GM21367 (cell line): ENCODE measurements around the gene MYH6.
"Not testable (repeated sequence)": the region's sequence is repeated elsewhere in the genome, so short reads cannot be mapped to it uniquely, and the experiment has no call there.

ENCODE experiments used
- ATAC-seq: cut with Tn5 transposase; IDR thresholded peaks from one replicate; pipeline ENCODE4 v1.9.1; 2021; ENCODE audit not compliant: unreplicated experiment

MYH6 gene

GRCh38 chr14:23399591-23399990 is 8.5 kb downstream of the MYH6 start:
- ATAC-seq: no peak

- ATAC-seq: no peak
Measured at GRCh38 chr14:23399136-23399535, 8.9 kb downstream of the MYH6 start.

GRCh38 chr14:23398348-23398747 is 9.7 kb downstream of the MYH6 start:
- ATAC-seq: no peak

- no peak for ATAC-seq
Measured at GRCh38 chr14:23396781-23397407, 11.2 kb downstream of the MYH6 start.

GRCh38 chr14:23396126-23396525 is 11.9 kb downstream of the MYH6 start:
- ATAC-seq: no peak

GRCh38 chr14:23392613-23393012 is 15.5 kb downstream of the MYH6 start:
- no peak for ATAC-seq

- not testable (repeated sequence) for ATAC-seq
Measured at GRCh38 chr14:23389871-23390270, 18.2 kb downstream of the MYH6 start.

- no peak for ATAC-seq
Measured at GRCh38 chr14:23389396-23389795, 18.7 kb downstream of the MYH6 start.

- no peak for ATAC-seq
Measured at GRCh38 chr14:23388996-23389395, 19.1 kb downstream of the MYH6 start.

- no peak for ATAC-seq
Measured at GRCh38 chr14:23387916-23388882, 19.9 kb downstream of the MYH6 start.

GRCh38 chr14:23386999-23387398 is 21.1 kb downstream of the MYH6 start:
- no peak for ATAC-seq

GRCh38 chr14:23386266-23386657 is 21.8 kb downstream of the MYH6 start:
- not testable (repeated sequence) for ATAC-seq

- ATAC-seq: no peak
Measured at GRCh38 chr14:23385642-23386265, 22.3 kb downstream of the MYH6 start.

- no peak for ATAC-seq
Measured at GRCh38 chr14:23385244-23385641, 22.8 kb downstream of the MYH6 start.

GRCh38 chr14:23384364-23385080 is 23.6 kb downstream of the MYH6 start:
- no peak for ATAC-seq

GRCh38 chr14:23382731-23383440 is 25.2 kb downstream of the MYH6 start:
- ATAC-seq: no peak

GRCh38 chr14:23382276-23382675 is 25.8 kb downstream of the MYH6 start:
- no peak for ATAC-seq

- ATAC-seq: no peak
Measured at GRCh38 chr14:23381871-23382270, 26.2 kb downstream of the MYH6 start.

- no peak for ATAC-seq
Measured at GRCh38 chr14:23380976-23381375, 27.1 kb downstream of the MYH6 start.

- ATAC-seq: no peak
Measured at GRCh38 chr14:23380197-23380914, 27.7 kb downstream of the MYH6 start.
